Hypothalamus (tissue), 51 donors: ENCODE data around the gene HIVEP3.

Experiments used
- DNase-seq, 51 donors: peaks; one replicate each; lab custom pipeline; 2025; lab: John Stamatoyannopoulos, UW

HIVEP3 gene

DNA sequence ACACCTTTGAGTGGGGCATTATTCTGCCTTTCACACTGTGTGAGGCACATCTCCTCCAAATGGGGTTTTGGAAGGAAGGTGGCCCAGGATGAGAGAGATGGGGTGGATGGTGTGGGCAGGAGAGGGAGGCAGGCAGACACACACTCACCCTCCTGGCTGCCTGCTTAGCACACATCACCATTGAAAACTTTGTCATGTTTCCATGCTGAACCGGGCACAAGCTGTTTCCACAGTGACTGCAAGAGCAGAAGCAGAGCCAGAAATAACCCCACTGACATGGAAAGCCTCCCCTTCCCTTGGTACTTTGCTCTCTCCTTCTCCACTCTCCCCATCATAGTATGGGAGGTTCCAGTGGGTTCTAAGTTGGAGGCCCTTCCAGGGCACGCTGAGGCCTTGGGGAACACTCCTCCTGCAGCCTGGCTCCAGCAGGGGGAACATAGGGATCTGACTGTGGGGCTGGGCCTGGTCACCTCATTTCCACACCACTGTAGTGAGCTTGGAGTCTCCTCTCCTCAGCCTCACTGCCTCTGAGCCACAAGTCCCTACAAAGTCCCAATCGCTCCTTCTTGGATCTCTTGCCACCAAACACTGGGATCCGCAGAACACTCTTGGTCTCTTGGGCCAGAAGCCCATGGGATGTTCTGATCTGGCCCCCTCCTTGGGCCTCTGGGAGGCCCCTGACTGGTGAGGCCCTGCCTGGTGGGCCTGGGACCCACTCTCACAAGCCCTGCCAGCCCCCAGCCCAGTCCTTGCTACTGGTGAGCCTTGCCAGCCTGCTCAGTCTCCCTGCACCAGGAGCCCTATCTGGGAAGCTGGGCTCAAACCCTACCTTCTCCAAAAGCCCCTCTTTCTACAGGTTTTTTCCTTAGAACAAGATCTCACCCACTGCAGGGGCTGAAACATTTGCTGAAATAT, 271.2 kb downstream of the HIVEP3 start:
- DNase-seq: peak in 1 of 51 donors; percentile 52

DNA sequence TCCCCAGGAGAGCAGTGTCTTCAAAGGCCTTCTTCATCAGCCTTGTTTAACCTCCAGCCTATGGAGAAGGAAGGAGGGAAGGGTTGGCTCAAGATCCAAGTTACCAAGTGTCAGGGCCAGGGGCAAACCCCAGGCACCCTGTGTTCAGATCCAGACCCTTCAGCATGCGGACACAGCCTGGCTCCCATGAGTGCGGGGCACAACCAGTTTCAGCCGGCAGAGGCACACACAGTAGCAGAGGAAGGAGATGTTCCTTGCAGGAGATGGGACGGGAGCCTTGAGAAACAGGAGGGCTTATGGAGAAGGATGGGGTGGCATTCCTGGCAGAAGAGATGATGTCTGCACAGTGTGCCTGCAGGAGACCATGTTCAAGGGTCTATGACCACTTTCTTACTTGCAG, 272.5 kb downstream of the HIVEP3 start:
- DNase-seq: no peak

DNA sequence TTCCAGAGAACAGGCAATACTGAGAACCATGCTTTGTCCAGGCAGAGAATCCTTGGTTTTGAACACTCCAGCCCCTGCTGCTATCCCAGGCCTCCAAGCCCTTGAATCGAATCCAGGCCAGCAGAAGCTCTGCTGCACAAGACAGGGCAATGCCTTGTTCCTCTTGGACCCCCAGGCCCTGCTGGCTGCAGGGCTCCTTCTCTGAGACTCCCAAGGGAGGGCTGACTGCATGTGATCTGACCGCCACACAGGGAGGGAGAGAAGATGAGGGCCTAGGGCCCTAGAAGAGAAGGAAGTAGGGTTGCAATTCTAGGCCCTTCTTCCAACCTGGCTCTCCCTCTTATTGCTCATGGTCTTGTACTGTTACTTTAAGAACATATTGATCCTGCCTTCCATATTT, 273.7 kb downstream of the HIVEP3 start:
- no peak for DNase-seq

DNA sequence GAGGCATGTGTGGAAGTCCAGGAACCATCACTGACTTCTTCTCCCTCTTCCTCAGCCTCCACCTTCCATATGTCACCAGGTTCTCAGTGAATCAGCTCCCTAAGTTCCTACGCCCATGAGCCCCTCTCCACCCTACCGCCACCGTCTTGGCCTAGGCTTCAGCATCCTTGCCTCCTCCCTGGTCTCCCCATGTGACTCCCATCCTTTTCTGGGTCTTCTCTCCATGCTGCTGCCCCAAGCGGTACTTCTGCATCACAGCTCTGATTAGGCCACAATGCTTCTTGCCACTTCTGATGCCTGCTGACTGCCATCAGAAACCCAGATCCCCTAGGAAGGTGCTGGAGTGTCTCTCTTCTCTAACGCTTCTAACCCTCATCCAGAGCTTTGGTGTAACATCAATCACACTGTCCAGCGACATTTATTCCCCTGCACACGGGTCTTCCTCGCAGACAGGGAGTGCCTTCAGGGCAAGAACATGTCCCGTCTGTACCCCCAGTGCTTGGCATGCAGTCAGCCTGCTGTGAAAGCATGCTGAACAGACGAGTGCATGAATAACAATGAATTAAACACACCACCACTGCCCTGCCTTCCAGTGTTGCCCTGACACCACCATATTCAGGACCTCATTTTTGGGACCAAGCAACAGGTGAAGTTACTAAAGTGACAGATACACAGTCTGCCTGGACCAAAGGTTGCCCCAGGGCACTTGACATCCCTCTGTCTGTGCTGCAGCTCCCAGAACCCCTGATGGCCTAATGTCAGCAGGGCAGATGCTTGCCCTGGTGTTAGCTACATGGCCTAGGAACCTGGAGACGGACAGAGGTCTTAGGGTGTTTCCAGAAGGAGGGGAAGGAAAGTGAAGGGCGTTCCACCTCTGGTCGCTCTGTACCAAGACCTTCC, 275.6 kb downstream of the HIVEP3 start:
- DNase-seq: no peak

DNA sequence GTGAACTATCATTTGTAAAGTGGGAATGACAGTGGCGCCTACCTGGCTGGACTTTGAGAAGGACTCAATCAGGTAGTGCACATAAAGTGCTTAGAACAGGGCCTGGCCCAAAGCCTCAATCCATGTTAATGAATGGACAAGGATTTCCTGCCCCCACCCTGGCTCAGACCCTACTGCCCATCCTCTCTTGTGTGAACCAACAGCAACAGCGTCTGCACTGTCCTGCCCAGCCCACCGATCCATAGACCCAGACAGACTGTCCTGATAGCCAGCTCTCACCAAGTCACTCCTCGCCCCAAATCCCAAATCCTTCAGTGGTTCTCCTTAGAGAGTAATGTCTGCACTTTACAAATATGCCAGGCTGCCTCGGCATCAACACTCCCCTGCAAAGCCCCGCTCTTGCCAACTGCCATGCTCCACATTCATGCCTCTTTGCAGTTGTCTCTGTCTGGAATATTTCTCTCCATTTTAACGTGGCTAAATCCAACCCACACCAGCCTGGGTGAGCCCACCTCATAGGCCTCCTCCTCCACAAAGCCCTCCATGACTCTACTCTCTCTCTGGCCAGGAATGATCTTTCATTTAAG, 276.7 kb downstream of the HIVEP3 start:
- DNase-seq: peak in 1 of 51 donors; percentile 34

DNA sequence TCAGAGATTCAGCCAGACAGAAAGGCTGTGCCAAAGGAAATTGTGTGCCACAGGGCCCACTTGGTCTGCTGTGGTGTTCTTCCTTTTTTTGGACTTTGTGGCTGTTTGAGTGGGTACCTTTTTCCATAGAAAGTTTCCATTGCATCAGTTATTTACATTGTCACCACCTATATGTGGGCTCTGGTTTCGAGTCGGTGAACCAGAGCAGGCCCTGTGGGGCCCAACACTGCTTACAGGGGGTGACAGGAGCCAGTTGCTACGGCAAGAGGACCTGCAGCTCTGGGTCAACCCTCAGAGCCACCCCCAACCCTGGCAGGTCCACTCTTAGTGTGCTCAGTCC, 277.3 kb downstream of the HIVEP3 start:
- DNase-seq: no peak

DNA sequence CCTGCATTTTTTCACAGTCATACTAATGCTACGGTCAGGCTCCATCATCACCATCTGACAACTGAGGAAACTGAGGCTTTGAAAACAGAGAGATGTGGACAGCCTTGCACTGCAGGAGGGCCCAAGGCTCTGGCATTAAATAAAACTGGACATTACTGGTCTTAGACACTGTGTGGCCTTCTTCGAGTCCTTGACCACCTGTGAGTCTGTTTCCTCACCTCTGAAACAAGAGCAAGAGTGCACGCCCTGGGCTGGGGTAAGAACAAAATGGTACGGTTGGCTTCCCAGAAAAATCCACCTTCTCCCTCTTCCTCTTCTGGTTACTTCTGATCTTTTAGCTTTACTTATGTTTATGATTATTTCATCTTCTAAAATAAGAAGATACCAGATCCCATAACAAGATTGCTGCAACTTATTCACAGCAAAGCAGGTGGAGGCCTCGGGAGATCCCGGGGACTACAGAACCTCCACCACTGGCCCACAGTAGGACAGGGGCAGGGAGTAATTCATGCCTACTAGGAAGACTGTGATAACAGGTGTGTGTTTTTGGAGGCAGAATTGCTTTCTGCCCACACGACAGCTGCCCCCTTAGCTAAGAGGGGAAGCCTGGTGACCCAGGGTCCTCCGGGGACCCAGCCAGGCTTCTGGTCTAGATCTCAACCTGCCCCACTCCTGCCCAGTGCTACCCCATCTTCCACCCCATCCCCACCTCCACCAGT, 277.8 kb downstream of the HIVEP3 start:
- DNase-seq: no peak

DNA sequence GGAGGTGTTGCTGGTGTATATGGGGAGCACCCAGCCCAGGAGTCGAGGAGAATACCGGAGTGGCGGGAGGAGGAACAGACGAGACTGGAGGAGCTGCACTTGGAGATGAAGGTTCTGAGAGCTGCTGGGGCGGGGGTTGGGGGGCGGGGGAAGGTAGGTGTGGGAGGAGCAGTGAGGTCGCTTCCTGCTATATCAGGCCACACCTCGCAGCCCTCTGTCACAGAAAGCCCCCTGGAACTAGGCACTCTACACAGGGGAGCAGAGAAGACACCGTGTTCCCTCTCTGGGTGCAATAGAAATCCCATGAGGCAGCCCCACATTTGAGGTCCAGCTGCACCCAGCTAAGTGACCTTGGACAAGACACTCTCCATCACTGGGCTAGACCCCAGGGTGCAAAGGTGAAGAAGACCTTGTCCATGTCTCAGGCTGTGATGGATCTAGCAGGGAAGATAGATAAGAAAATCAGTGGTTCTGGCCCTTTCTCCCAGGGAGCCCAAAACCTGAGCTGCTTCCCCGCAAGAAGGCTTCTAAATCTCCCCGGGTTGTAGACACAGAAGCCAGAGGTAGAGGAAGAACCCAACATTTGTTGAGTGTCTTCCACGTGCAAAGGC, 278.5 kb downstream of the HIVEP3 start:
- DNase-seq: no peak

DNA sequence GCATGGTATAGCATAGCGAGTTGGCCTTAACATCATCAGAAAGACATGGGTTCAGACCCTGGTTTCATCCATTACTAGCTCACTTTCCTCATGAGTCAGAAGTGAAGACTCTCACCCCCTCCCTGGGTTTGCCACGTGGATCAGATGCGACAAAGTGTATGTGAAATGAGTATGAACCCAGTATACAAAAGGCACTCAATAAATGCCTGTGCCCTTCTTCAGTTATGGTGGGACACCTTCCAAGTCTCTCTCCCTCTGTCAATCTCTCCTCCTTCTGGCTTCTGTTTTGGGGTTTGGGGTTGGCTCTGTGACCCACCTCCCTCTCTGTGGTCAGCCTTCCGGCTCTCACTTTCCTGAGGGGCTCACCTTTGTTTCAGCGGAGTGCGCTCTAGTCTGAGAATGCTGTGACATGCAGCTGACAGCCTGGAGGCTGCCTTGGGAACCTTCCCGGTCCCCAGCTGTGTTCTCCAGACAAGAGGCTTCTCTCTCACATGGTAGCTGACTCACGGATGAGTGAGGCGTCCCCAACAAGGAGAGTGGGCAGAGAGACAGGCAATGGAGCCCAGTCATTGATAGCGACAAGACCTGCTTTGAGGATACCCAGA, 279.3 kb downstream of the HIVEP3 start:
- peak in 30 of 51 donors; percentile 8 to 86 (median 34) for DNase-seq

DNA sequence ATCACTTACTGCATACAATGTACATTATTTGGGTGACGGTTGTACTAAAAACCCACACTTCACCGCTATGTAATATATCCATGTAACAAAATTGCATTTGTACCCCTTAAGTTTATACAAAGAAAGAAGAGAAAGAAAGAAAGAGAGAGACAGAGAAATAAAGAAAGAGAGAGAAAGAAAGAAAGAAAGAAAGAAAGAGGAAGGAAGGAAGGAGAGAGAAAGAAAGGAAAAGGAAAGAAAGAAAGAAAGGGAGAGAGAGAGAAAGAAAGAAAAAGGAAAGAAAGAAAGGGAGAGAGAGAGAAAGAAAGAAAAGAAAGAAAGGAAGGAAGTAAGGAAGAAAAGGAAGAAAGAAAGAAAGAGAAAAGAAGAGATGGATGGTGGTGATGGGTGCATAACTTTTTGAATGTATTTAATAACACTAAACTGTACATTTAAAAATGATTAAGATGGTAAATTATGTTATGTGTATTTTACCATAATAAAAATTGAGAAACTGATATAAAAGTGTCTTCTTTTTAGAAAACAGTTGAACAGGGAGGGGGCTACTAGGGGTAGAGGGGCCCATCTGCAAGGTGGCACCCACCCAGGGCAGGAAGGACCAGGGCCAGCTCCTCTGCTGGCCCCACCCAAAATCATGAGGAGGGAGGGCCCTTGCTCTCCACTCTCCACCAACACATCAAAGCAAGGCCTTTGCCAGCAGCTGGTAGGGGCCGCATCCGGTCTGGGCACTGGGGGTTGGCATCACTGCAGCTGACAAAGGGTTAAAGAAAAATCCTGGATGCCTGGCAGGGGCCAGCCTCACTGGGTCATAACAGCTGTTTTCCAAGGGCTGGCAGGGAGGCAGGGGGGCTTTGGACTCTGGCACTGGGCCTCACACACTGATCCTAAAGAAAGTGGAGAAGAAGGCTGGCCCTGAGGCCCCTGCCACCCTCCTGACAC, 280.4 kb downstream of the HIVEP3 start:
- DNase-seq: no peak

DNA sequence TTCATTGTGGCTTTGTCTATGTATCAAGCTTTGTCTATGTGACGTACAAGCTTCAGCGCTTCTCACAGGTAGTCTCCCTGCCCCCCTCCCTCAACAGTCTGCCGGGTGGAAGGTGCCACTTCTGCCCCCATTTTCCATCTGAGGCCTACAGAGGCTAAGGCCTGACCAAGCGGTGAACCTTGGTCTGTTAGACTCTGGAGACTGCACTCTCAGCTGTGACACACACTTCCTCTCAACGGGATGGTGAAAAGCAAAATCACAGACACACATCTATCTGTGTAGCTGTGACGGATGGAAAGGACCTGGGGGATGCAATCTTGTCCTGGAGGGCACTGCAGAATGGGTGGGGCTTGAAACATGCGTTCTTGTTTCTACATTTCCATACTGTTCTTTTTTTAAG, 281.4 kb downstream of the HIVEP3 start:
- no peak for DNase-seq

DNA sequence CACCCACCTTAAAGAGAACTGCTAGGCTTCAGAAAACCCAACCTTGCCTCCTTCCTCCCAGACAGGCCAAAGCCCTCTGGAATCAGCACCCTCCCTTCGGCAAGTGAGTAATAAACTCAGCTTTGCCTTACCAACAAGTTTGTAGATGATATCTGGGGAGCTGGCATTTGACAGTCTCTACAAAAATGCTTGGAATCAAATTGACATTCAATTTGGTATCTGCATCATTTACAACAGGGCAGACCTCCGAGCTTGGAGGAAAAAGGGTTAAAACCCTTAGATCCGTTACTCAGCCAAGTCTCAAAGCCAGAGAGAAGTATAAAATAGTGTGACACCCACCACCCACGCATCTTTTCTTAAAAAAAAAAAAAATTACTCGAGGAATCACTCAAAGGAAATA, 285.0 kb downstream of the HIVEP3 start:
- no peak for DNase-seq

DNA sequence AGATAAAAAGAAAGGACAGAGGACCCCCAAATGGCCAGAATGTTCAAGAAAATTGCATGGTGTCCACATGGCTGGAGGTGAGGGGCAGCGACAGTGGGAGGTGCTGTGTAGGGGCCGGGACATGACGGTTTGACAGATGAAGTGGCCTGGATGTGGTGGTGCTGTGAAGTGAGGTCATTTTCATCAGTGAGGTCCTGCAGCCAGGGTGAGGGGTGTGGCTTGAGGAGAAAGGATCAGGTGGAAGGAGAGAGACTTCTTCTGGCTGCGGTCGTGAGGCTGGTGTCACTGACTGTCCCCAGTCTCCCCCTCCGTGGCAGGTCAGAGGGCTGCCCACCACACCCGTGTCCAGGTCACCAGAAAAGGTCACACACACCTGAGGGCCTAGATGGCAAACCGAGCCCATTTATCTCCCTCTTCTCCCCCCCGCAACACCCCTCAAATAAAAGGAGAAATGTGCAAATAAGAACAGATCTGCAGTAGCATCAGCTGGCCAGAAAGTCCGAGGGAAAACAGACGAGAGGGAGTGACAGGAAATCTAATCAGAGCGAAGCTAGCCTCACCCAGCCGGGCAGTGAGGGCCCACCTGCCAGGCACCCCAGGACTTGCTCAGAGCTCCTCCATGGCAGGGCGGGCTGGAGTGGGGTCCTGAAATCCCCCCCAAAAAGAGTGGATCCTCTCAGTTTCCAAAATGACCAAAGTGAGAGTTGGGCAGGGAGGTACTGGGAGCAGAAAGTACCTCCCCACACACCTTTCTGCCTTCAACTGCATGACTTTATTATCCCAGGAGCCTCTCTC, 285.7 kb downstream of the HIVEP3 start:
- DNase-seq: no peak

DNA sequence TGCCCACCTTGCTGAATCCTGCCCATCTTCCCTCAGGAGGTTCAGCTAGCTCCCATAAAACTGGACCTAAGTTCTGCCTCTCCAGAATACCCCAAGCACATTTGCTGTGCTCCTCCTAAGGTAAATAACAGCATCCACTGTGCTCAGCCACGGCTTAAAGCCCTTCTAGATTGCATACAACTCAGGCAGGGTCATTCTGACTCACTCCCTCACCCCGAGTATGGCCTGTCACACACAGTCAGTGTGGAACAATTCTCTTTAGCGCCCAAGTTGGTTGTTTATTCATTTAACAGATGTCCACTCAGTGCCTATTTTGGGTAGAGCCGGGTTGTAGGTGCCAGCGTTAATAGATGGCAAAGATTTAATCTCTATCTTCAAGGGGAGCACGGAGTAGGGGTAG, 286.8 kb downstream of the HIVEP3 start:
- DNase-seq: no peak

DNA sequence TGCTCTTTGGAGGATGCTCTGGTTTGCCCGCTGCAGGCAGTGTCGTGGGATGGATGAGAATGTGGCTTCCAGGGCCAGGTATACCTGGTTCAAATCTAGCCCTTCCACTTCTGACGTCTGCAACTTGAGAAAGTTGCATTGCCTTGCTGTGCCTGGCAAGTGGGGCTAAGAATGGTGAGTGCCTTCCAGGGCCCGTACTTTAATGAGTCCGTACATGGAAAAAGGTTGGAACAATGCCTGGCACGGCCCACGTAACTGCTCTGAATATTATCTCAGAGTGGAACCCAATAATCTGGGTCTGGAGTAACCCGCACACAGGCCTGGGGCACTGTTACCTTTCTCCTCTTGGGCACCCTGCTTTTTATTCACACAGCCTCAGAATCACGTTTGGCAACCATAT, 287.6 kb downstream of the HIVEP3 start:
- no peak for DNase-seq

DNA sequence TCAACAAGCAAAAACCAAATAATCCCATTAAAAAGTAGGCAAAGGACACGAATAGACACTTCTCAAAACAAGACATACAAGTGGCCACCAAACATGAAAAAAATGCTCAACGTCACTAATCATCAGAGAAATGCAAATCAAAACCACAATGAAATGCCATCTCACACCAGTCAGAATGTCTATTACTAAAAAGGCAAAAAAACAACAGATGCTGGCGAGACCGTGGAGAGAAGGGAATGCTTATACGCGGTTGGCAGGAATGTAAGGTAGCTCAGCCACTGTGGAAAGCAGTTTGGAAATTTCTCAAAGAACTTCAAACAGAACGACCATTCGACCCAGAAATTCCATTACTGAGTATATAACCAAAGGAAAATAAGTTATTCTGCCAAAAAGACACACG, 289.2 kb downstream of the HIVEP3 start:
- no peak for DNase-seq

DNA sequence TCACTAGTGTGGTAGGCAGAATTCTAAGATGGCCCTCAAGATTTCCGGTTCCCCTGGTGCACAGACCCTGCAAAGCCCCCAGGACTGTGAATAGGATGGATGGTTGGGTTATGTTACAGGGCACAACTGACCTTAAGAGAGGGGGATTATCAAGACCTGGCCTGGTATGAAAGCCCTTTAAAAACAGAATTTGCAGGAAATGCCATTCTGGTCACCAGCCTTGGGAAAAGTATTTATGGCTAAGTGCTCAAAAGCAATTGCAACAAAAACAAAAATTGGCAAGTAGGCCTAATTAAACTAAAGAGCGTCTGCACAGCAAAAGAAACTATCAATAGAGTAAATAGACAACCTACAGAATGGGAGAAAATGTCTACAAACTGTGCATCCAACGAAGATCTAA, 289.6 kb downstream of the HIVEP3 start:
- DNase-seq: no peak
